AG20443 (cell line): ENCODE measurements around the gene ING1.

Experiments used
- DNase-seq: peaks from one replicate; pipeline ENCODE4 v3.0.0; 2012; ENCODE audit warnings: low spot score, mixed read lengths

Gene ING1

GRCh38 chr13:110772091-110772984 lies 58.8 kb downstream of the ING1 start:
- DNase-seq = no peak
